ENCODE data around the gene ST3GAL5.
"Not testable (repeated sequence)": the region's sequence is repeated elsewhere in the genome, so short reads cannot be mapped to it uniquely, and the experiment has no call there.

DNA sequence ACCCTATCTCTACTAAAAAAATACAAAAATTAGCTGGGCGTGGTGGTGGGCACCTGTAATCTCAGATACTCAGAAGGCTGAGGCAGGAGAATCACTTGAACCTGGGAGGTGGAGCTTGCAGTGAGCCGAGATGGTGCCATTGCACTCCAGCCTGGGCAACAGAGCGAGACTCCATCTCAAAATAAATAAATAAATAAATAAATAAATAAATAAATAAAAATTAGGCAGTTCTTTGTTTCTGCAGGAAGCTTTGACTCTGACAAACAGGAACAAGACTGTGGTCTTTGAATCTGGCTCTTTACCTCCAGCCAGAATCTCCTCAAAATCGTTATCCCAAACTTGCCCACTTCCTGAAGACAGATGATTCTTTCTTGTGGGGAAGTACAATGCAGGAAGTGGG, 59.4 kb downstream of the ST3GAL5 start:
- not testable (repeated sequence) for TF ChIP-seq BCL11A (IDR thresholded peaks at IDR 0.05; ENCODE audit: low read depth in 2 of 2, low read length in 2 of 2); POLR2A (IDR thresholded peaks at IDR 0.05; ENCODE audit: control extremely low read depth in 1 of 2, low read depth in 2 of 2, low read length in 2 of 2); CEBPB (IDR thresholded peaks at IDR 0.05; ENCODE audit: low read depth, low read length); ZNF274 (IDR thresholded peaks at IDR 0.05; ENCODE audit: borderline replicate concordance, extremely low read depth, low read length); CBX8 (IDR thresholded peaks at IDR 0.05; ENCODE audit: borderline replicate concordance, low read depth, low read length); POLR2AphosphoS5 (IDR thresholded peaks at IDR 0.05; ENCODE audit: low read depth, low read length); EZH2 (IDR thresholded peaks at IDR 0.05; ENCODE audit: low read depth, low read length, severe bottlenecking); HDAC6 (IDR thresholded peaks at IDR 0.05; ENCODE audit: low read depth, low read length); CHD2 (IDR thresholded peaks at IDR 0.05; ENCODE audit: low read length); CREB1 (IDR thresholded peaks at IDR 0.05); TEAD4 (IDR thresholded peaks at IDR 0.05; ENCODE audit: low read depth, low read length)
- TF ChIP-seq, protein P1, sequence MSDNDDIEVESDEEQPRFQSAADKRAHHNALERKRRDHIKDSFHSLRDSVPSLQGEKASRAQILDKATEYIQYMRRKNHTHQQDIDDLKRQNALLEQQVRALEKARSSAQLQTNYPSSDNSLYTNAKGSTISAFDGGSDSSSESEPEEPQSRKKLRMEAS (IDR thresholded peaks at IDR 0.05) = not testable (repeated sequence)
- TF ChIP-seq, protein P2, sequence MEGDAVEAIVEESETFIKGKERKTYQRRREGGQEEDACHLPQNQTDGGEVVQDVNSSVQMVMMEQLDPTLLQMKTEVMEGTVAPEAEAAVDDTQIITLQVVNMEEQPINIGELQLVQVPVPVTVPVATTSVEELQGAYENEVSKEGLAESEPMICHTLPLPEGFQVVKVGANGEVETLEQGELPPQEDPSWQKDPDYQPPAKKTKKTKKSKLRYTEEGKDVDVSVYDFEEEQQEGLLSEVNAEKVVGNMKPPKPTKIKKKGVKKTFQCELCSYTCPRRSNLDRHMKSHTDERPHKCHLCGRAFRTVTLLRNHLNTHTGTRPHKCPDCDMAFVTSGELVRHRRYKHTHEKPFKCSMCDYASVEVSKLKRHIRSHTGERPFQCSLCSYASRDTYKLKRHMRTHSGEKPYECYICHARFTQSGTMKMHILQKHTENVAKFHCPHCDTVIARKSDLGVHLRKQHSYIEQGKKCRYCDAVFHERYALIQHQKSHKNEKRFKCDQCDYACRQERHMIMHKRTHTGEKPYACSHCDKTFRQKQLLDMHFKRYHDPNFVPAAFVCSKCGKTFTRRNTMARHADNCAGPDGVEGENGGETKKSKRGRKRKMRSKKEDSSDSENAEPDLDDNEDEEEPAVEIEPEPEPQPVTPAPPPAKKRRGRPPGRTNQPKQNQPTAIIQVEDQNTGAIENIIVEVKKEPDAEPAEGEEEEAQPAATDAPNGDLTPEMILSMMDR (IDR thresholded peaks at IDR 0.05; ENCODE audit: control extremely low read depth in 1 of 3, insufficient read depth in 1 of 3, low read depth in 1 of 3, low read length in 3 of 3) = not testable (repeated sequence)

All from H1 (cell line).